CD4-positive, alpha-beta memory T cell (primary cell): Measurements from ENCODE around the gene FAM43A. TPM values are rescaled to one million over a fixed set of nuclear protein-coding genes. Genes with fewer than 3 reads are reported as not detected.
A peak's percentile ranks its signal among the peaks of the same experiment; 100 is the strongest.

Experiments
- CTCF ChIA-PET: fragments of 350-600 bp; sonication (Branson Sonifier 250); formaldehyde crosslinking; loops from one replicate; lab custom pipeline; 2021; ENCODE audit warnings: inconsistent platforms; ENCODE audit not compliant: partially characterized antibody; lab: Charles Lee
- POLR2A ChIA-PET: fragments of 350-600 bp; sonication (Branson Sonifier 250); formaldehyde crosslinking; loops from one replicate; lab custom pipeline; 2021; ENCODE audit not compliant: partially characterized antibody; lab: Charles Lee
- DNase-seq, 5 donors: peaks; one replicate each; pipeline versions ENCODE4 v3.0.0 to v3.0.0-alpha.2; 2020 to 2022; ENCODE audit warnings: mixed read lengths in 1 of 5
- H3K27ac ChIP-seq: one replicate; pipeline ENCODE4 v1.7.0; 2013; ENCODE audit warnings: low read depth, low read length
- H3K27me3 ChIP-seq: 2 replicates; pipeline ENCODE4 v1.7.0; 2013; ENCODE audit warnings: mild to moderate bottlenecking, low read length, moderate library complexity; ENCODE audit not compliant: insufficient read depth
- H3K36me3 ChIP-seq: 2 replicates; pipeline ENCODE4 v1.7.0; 2013; ENCODE audit warnings: mild to moderate bottlenecking, low read length, moderate library complexity; ENCODE audit not compliant: insufficient read depth
- H3K4me1 ChIP-seq: 2 replicates; pipeline ENCODE4 v1.7.0; 2013; ENCODE audit warnings: mild to moderate bottlenecking, low read length, moderate library complexity; ENCODE audit not compliant: insufficient read depth
- H3K4me3 ChIP-seq, 2 donors: one replicate each; pipeline ENCODE4 v1.7.0; 2013; ENCODE audit warnings: low read length in 2 of 2, mild to moderate bottlenecking in 1 of 2
- H3K9me3 ChIP-seq, 2 donors: one replicate each; pipeline ENCODE4 v1.7.0; 2013; ENCODE audit warnings: low read length in 2 of 2, control low read depth in 1 of 2; ENCODE audit not compliant: control insufficient read depth in 1 of 2
- H3K27ac Mint-ChIP-seq, 7 donors: one replicate each; pipeline ENCODE4 v1.8.0; 2020 to 2021; ENCODE audit warnings: mixed read lengths in 7 of 7, mild to moderate bottlenecking in 6 of 7, inconsistent platforms in 3 of 7, moderate library complexity in 3 of 7
- H3K27me3 Mint-ChIP-seq, 2 donors: one replicate each; pipeline ENCODE4 v1.8.0; 2020 to 2021; ENCODE audit warnings: mixed read lengths in 2 of 2
- H3K36me3 Mint-ChIP-seq, 2 donors: one replicate each; pipeline ENCODE4 v1.8.0; 2020 to 2021; ENCODE audit warnings: mixed read lengths in 2 of 2, inconsistent platforms in 1 of 2, mild to moderate bottlenecking in 1 of 2
- H3K4me1 Mint-ChIP-seq, 4 donors: one replicate each; pipeline ENCODE4 v1.8.0; 2020 to 2021; ENCODE audit warnings: mixed read lengths in 4 of 4, mild to moderate bottlenecking in 1 of 4
- H3K4me3 Mint-ChIP-seq, 8 donors: one replicate each; pipeline ENCODE4 v1.8.0; 2020 to 2021; ENCODE audit warnings: mixed read lengths in 8 of 8, mild to moderate bottlenecking in 7 of 8, moderate library complexity in 6 of 8, inconsistent platforms in 3 of 8
- H3K9me3 Mint-ChIP-seq, 8 donors: one replicate each; pipeline ENCODE4 v1.8.0; 2020 to 2021; ENCODE audit warnings: mixed read lengths in 8 of 8, mild to moderate bottlenecking in 5 of 8, inconsistent platforms in 3 of 8, moderate library complexity in 1 of 8
- intact Hi-C: fragments of 100-400 bp; cut with micrococcal nuclease; formaldehyde crosslinking; loops from one replicate; pipeline ENCODE4 v1.15.1; 2023
- polyA plus RNA-seq, 2 donors: library from polyadenylated mRNA; unstranded; fragments of 300-500 nt; fragmentation: Illumina TruSeq; gene quantifications; one replicate each; pipeline ENCODE4 v1.2.3, GENCODE V29; 2021
- total RNA-seq, 2 experiments: library from RNA; stranded (reverse); gene quantifications; one replicate each; pipeline ENCODE4 v1.2.3, GENCODE V29; 2021

FAM43A gene
- total and polyA plus RNA-seq, 4 experiments from 2014 or later, result 0.34 to 9.9 (median 7.7) TPM

DNA sequence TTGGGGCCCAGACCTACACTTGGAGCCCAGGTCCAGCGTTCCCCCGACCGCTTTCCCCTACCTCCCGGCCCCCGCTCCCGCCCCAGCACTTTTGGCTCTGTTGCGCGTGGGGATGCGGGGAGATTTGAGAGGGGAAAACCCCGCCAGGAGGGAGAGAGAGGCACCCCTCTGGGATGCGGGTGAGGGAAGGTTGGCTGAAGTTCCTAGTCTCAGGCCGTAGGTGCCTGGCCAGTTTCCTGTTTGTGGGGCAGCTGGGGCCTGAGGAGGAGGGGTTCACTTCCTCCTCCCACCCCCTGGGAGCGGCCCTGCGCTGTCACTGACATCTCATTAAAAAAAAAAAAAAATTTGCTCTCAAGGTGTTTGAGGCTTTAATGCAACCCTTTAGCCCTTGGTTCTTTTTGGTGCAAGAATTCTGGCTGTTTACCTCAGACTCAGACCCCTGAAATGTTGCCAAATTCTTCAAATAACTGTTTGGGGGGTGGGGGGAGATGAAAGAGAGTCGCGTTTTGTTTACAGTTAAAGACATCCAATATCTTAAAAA is 2.6 kb downstream of the FAM43A start:
- Histone ChIP-seq H3K9me3 (no peaks in the 10 kb centered on the region), H3K4me3 (peak overlapping the region in 1 of 2 donors; percentile 58), H3K27me3 (no peaks in the 10 kb centered on the region), H3K27ac (peak overlapping the region; percentile 44), H3K4me1 (peaks cover 39% of the 10 kb centered on the region), H3K36me3 (no peaks in the 10 kb centered on the region)
- H3K27ac Mint-ChIP-seq, result peak overlapping the region in 6 of 7 donors; percentile 12 to 88 (median 42)
- no peaks in the 10 kb centered on the region for H3K9me3 Mint-ChIP-seq
- intact Hi-C loops, result loop anchor here (5.0 kb wide), 1 partner anchor 839 kb away; no protein-coding TSS in a partner anchor
- H3K4me1 Mint-ChIP-seq, result peaks cover 22 to 51% (median 37%) of the 10 kb centered on the region in 4 donors
- peaks cover 0 to 5% of the 10 kb centered on the region in 2 donors for H3K36me3 Mint-ChIP-seq
- DNase-seq, result peak in 1 of 5 donors; percentile 48
- no peaks in the 10 kb centered on the region for H3K27me3 Mint-ChIP-seq
- H3K4me3 Mint-ChIP-seq, result peak overlapping the region; percentile 59 to 90 (median 76)
- CTCF ChIA-PET, result interaction anchor here (0.8 to 9.0 kb wide), 23 partner anchors 10 to 586 kb away, joined by 3 to 281 read pairs (median 5); partner anchors contain the start of genes LSG1 and XXYLT1
- POLR2A ChIA-PET, result interaction anchor here (1.1 to 8.1 kb wide), 12 partner anchors 8 to 854 kb away, joined by 3 to 262 read pairs (median 14); partner anchors contain the start of genes LSG1, PPP1R2 and XXYLT1

DNA sequence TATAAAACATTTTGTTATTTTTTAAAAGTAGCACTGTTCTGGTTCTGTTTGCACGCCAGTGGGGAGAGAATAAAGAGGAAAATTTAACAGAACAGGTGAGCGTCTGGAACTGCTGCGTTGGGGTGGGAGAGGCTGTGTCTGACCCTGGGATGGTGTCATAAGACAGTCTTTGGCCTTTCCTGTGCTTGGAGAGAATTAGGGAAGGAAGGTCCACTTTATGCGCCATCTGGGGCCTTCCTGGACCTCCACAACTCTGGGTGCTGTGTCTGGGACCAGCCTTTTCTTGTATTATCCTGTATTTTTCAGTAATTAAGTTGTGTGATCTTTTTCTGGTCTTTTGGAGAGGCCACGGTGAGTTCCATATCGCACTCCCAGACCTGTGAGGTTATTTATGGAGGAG is 3.3 kb downstream of the FAM43A start:
- peaks cover 22 to 46% (median 37%) of the 10 kb centered on the region in 4 donors for H3K4me1 Mint-ChIP-seq
- H3K4me3 Mint-ChIP-seq, result peak overlapping the region; percentile 40 to 90 (median 76)
- Histone ChIP-seq H3K4me1 (peaks cover 38% of the 10 kb centered on the region), H3K27me3 (no peaks in the 10 kb centered on the region), H3K36me3 (no peaks in the 10 kb centered on the region), H3K9me3 (no peaks in the 10 kb centered on the region), H3K27ac (no peak overlapping the region), H3K4me3 (no peak overlapping the region)
- intact Hi-C loops, result loop anchor here (5.0 kb wide), 1 partner anchor 838 kb away; no protein-coding TSS in a partner anchor
- ChIA-PET CTCF (interaction anchor here (1.0 to 9.0 kb wide), 6 partner anchors 18 to 582 kb away, joined by 3 to 281 read pairs (median 4); partner anchors contain the start of genes LSG1 and XXYLT1), POLR2A (interaction anchor here (1.2 to 8.1 kb wide), 6 partner anchors 17 to 854 kb away, joined by 3 to 262 read pairs (median 12); partner anchors contain the start of genes LSG1, PPP1R2 and TMEM44)
- no peaks in the 10 kb centered on the region for H3K9me3 Mint-ChIP-seq
- no peaks in the 10 kb centered on the region for H3K27me3 Mint-ChIP-seq
- no peak for DNase-seq
- peak overlapping the region in 6 of 7 donors; percentile 12 to 88 (median 20) for H3K27ac Mint-ChIP-seq
- H3K36me3 Mint-ChIP-seq, result peaks cover 0 to 5% of the 10 kb centered on the region in 2 donors

DNA sequence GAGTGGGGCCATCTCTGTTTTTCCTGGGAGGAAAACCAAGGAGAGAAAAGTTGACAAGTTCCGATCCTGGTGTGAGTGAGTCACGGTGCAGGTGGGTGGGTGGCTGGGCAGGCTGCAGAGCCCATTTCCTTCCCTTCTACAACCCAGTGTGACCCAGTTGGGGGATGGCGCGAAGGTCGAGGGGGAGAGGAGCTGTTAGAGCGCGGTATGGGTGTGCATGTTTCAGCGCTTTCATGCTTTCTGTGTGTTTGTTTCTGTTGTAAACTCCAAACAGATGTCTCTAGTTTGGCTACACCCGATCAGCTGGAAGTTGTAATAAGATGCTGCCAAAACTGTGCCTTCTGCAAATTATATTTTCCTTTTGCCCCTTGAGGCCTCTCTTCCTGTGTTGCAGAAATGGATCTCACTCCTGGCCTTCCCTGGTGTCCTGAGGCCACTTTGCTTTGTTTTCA is 3.8 kb downstream of the FAM43A start:
- Mint-ChIP-seq H3K36me3 (peaks cover 0 to 5% of the 10 kb centered on the region in 2 donors), H3K9me3 (no peaks in the 10 kb centered on the region), H3K4me3 (peak overlapping the region in 7 of 8 donors; percentile 13 to 80 (median 57)), H3K27me3 (no peaks in the 10 kb centered on the region), H3K4me1 (peaks cover 20 to 41% (median 35%) of the 10 kb centered on the region in 4 donors), H3K27ac (peak overlapping the region in 5 of 7 donors; percentile 12 to 50 (median 45))
- peaks cover 34% of the 10 kb centered on the region for H3K4me1 ChIP-seq
- ChIA-PET POLR2A (interaction anchor here (1.2 to 8.1 kb wide), 4 partner anchors 11 to 79 kb away, joined by 3 to 262 read pairs (median 4); partner anchors contain the start of genes LSG1 and TMEM44), CTCF (interaction anchor here (1.2 to 9.0 kb wide), 3 partner anchors 19 to 581 kb away, joined by 3 to 281 read pairs (median 3); partner anchors contain the start of genes LSG1 and XXYLT1)
- intact Hi-C loops, result loop anchor here (5.0 kb wide), 1 partner anchor 838 kb away; no protein-coding TSS in a partner anchor
- no peak for DNase-seq
- no peaks in the 10 kb centered on the region for H3K27me3 ChIP-seq
- no peak overlapping the region for H3K4me3 ChIP-seq
- H3K36me3 ChIP-seq, result no peaks in the 10 kb centered on the region
- H3K9me3 ChIP-seq, result no peaks in the 10 kb centered on the region
- H3K27ac ChIP-seq, result no peak overlapping the region

DNA sequence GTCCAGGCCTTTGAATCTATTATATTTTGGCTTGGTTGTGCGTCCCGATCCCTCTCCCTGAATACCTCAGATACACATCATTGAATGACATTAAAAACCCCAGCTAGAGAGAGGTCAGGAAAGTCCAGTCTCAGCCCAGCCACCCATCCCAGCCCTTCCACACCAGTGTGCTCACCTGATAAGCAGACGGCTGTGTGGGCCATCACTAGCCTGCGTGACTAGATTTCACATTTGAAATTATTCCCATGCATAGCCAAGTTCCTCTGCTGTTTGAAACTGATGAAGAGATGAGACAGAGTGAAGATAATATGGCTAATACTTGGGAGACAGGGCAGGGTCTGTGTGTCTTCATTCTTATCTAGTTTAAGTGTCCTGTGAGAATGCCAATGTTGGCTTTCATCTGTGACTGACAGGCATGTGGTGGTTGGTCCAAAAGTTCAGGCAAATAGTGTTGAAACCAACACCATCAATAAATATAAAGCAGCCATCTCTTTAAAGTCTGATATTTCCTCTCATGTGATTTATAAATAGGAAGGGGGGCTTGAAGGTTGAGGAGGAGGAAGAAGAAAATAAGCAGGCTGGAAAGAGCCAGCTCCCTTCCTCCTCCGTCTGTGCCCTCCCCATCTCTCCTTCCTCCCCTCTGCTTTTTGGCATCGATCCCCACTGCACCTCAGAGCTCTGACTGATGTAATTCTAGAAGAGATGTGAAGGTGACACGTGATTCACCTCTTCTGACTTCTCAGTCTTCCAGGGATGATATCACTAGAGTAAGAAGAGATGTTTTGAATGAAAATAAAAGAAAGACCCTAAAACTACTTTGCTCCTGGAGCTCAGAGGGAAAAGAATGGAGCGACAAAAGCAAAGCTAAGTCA is 5.1 kb downstream of the FAM43A start:
- Histone ChIP-seq H3K4me3 (no peak overlapping the region), H3K9me3 (no peaks in the 10 kb centered on the region), H3K4me1 (peaks cover 24% of the 10 kb centered on the region), H3K27ac (no peak overlapping the region), H3K36me3 (no peaks in the 10 kb centered on the region), H3K27me3 (no peaks in the 10 kb centered on the region)
- no peaks in the 10 kb centered on the region for H3K9me3 Mint-ChIP-seq
- H3K36me3 Mint-ChIP-seq, result peaks cover 0 to 2% of the 10 kb centered on the region in 2 donors
- H3K27me3 Mint-ChIP-seq, result no peaks in the 10 kb centered on the region
- peak overlapping the region in 2 of 8 donors; percentile 5 to 26 for H3K4me3 Mint-ChIP-seq
- ChIA-PET CTCF (interaction anchor here (1.3 to 2.1 kb wide), 3 partner anchors 8 to 566 kb away, joined by 4 to 7 read pairs (median 5); no protein-coding TSS in a partner anchor), POLR2A (interaction anchor here (1.5 kb wide), 1 partner anchor 9 kb away, joined by 4 read pairs; no protein-coding TSS in a partner anchor)
- intact Hi-C loops, result no loop called here
- peak overlapping the region in 1 of 7 donors; percentile 6 for H3K27ac Mint-ChIP-seq
- no peak for DNase-seq
- peaks cover 11 to 29% (median 23%) of the 10 kb centered on the region in 4 donors for H3K4me1 Mint-ChIP-seq

DNA sequence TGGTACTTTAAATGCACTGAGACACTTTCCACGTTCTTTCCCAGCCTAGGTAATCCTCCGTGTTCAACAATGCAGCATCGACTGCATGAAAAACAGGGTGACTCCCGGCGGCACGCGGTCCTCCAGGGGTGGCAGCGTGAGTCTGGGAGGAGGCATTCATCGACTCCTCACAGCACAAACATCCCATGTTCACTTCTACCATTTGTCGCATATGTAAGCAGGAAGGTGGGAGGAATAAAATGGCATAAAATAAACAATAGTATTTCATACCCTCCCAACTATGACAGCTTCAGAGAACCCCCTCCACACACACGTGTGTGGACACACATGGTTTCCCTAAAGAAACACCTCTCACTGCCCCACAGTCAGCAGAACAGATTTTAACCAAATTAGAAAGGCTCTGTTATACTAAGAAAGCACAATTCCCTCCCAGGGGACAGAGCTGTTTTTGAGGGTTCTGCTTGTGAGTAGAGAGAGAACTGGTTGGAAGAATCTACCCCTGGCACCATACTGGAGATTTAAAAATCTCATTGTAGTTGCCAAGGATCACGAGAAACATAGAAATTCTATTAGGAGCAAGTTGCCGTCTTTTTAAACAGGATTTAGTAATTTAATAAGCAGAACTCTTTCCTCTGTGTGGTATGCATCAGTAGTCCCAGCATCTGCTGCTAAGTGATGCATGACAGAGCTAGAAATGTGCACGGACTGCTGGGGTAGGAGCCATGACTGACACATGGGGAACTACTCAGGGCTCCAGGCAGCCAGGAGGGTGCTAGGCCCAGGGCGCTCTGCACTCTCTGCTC is 6.0 kb downstream of the FAM43A start:
- POLR2A ChIA-PET, result no interaction called here
- Mint-ChIP-seq H3K9me3 (no peaks in the 10 kb centered on the region), H3K27ac (peak overlapping the region in 1 of 7 donors; percentile 41), H3K27me3 (no peaks in the 10 kb centered on the region), H3K36me3 (no peaks in the 10 kb centered on the region), H3K4me3 (no peak overlapping the region), H3K4me1 (peaks cover 9 to 23% (median 19%) of the 10 kb centered on the region in 4 donors)
- Histone ChIP-seq H3K27ac (no peak overlapping the region), H3K36me3 (no peaks in the 10 kb centered on the region), H3K9me3 (no peaks in the 10 kb centered on the region), H3K4me3 (no peak overlapping the region), H3K27me3 (no peaks in the 10 kb centered on the region), H3K4me1 (peaks cover 24% of the 10 kb centered on the region)
- no peak for DNase-seq
- CTCF ChIA-PET, result interaction anchor here (0.8 to 2.1 kb wide), 4 partner anchors 9 to 565 kb away, joined by 3 to 7 read pairs (median 4); no protein-coding TSS in a partner anchor
- intact Hi-C loops, result no loop called here

DNA sequence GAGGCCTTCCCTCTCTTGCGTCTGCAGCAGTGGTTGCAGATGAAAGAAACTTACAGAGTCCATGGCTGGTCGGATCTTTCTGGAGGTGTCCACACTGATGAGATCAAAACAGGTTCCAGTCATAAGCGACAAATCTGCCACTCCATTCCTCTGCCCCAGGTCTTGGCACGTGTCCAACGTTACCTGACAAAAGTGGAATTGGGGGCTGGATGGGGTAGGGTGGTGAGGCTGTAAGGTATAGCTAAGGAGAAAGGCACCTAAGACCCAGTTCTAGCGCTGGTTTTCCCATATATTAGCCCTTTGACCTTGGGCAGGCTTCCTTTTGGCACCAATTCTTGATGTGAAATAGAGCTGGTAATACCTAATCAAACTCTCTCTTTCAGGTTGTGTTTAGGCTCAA is 11.0 kb downstream of the FAM43A start:
- no peak for DNase-seq
- H3K36me3 Mint-ChIP-seq, result no peaks in the 10 kb centered on the region
- intact Hi-C loops, result no loop called here

More for the DNA sequence above, 11.0 kb downstream of the FAM43A start:
- no peaks in the 10 kb centered on the region for H3K27me3 ChIP-seq
- peaks cover 2 to 14% (median 5%) of the 10 kb centered on the region in 8 donors for H3K9me3 Mint-ChIP-seq
- peaks cover 3 to 5% of the 10 kb centered on the region in 2 donors for H3K27me3 Mint-ChIP-seq
- H3K36me3 ChIP-seq, result no peaks in the 10 kb centered on the region
- H3K27ac Mint-ChIP-seq, result peak overlapping the region in 2 of 7 donors; percentile 25 to 26
- H3K4me1 Mint-ChIP-seq, result no peaks in the 10 kb centered on the region
- POLR2A ChIA-PET, result interaction anchor here (2.4 kb wide), 1 partner anchor 10 kb away, joined by 14 read pairs; the partner anchor contains the start of gene FAM43A
- H3K4me1 ChIP-seq, result no peaks in the 10 kb centered on the region
- H3K4me3 ChIP-seq, result no peak overlapping the region
- H3K27ac ChIP-seq, result no peak overlapping the region
- peak overlapping the region in 1 of 8 donors; percentile 4 for H3K4me3 Mint-ChIP-seq
- H3K9me3 ChIP-seq, result no peaks in the 10 kb centered on the region
- CTCF ChIA-PET, result interaction anchor here (1.3 kb wide), 1 partner anchor 9 kb away, joined by 3 read pairs; no protein-coding TSS in a partner anchor
